SH-SY5Y (cell line): ENCODE measurements around the gene GPBP1.
A peak's percentile ranks its signal among the peaks of the same experiment; 100 is the strongest.

ENCODE experiments used
- GATA2 ChIP-seq: IDR thresholded peaks from 2 replicates; pipeline ENCODE4 v1.6.1; 2011; ENCODE audit warnings: mild to moderate bottlenecking, low read depth, low read length
- GATA3 ChIP-seq: IDR thresholded peaks from 2 replicates; pipeline ENCODE4 v1.6.1; 2011; ENCODE audit warnings: low read depth, mild to moderate bottlenecking, low read length, moderate library complexity

Gene GPBP1, protein sequence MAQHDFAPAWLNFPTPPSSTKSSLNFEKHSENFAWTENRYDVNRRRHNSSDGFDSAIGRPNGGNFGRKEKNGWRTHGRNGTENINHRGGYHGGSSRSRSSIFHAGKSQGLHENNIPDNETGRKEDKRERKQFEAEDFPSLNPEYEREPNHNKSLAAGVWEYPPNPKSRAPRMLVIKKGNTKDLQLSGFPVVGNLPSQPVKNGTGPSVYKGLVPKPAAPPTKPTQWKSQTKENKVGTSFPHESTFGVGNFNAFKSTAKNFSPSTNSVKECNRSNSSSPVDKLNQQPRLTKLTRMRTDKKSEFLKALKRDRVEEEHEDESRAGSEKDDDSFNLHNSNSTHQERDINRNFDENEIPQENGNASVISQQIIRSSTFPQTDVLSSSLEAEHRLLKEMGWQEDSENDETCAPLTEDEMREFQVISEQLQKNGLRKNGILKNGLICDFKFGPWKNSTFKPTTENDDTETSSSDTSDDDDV

GRCh38 chr5:57173319-57174127 lies at the start of gene GPBP1:
Gene GPBP1, plus strand, starts transcription at chr5:57174059. Its CDS starts 40,072 bp downstream, at chr5:57214131.
- TF ChIP-seq GATA2 (no peak), GATA3 (no peak)

- TF ChIP-seq GATA2 (no peak), GATA3 (no peak)
These were observed 45.5 kb upstream of the GPBP1 start for GRCh38 chr5:57128325-57128724.

DNA sequence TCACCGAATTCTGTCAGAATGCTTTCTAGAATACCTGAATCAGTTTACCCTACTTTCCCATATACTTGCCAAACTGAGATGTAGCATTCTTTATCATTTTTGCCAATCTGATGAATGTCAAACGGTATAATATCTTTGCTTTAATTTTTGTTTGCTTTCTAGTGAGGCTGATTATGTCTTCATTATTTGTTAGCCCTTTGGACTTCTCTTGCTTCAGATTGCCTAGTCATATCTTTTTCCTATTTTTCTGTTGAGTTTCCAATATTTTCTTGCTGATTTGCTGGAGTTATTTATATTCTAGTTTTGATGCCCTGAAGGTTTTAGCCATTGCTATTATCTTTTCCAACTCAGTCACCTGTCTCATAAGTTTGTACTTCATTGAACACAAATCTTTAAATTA lies 40.3 kb upstream of the GPBP1 start:
- TF ChIP-seq GATA3: no peak
- TF ChIP-seq GATA2: no peak

- TF ChIP-seq GATA2 (no peak), GATA3 (no peak)
These were observed 36.5 kb upstream of the GPBP1 start for GRCh38 chr5:57137401-57137800.

DNA sequence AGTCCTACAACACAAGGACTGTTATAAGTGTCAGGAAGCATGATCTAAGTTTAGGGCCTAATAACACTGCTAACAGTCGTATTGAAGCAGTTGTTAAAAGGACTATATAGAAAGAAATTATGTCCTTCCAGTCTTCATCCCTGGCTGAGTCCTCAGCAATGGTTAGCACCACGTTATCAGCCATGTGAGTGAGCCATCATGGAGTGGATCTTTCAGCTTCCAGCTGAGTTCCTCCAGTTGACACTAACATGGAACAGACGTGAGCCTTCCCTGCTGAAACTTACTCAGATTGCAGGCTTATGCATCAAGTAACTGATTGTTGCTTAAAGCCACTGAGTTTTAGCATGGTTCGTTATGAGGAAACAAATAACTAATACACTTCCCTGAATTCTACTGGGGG lies 21.5 kb upstream of the GPBP1 start:
- no peak for TF ChIP-seq GATA2
- TF ChIP-seq GATA3: no peak

DNA sequence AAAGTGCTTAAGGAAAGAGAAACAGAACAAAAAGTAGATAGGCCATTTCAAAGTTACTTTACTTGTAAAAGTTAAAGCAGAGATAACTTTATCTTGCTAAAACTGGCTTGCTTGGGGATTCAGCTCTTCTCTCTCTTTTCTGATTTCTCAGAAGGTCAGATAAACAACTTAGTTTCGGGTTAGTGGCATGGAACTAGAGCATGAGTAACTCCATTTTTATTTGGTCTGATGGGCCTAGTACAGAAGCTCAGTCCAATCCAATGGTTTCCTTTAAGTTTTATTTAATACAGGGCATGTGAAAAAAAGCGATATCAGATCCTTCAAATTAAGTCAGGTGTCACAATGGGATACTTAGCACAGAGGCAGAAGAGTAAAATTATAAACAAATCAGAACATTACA lies 18.8 kb upstream of the GPBP1 start:
- no peak for TF ChIP-seq GATA3
- no peak for TF ChIP-seq GATA2

- TF ChIP-seq GATA2 (no peak), GATA3 (no peak)
These were observed 16.7 kb upstream of the GPBP1 start for GRCh38 chr5:57157131-57157530.

- TF ChIP-seq GATA2: no peak
These were observed 16.2 kb upstream of the GPBP1 start for GRCh38 chr5:57157666-57158065.

DNA sequence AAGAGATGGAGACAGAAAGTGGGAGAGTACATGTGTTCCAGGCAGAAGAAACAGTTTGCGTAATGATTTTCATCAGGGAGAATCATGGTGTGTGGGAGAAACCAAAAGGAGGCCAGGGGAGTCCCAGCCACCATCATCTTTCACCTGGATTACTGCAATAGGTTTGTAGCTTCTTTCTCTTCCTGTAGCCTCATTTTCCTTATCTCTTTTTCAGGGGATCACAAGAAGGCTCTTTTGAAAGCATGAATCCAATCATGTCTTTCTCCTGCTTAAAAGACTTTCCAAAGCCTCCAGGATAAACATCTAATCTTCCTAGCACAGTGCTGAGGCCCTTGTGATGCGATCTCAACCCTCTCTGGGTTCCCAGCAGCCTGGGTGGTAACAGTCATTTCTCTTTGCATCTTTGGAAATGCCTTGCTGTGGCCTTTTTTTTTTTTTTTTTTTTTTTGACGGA lies 10.3 kb upstream of the GPBP1 start:
- TF ChIP-seq GATA2: no peak
- no peak for TF ChIP-seq GATA3

DNA sequence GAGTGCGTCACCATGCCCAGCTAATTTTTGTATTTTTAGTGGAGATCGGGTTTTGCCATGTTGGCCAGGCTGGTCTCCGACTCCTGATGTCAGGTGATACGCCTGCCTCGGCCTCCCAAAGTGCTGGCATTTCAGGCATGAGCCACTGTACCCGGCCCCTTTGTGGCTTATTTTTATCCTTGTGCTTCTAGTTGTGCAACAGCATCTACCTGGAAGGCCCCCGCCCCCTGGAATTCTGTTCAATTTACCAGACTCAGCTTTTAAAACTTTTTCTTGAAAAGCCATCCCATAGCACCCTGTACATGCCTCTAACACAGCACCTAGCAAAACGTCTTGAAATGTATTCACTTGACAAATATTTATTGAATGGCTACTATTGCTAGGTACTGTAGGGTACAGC lies 9.7 kb upstream of the GPBP1 start:
- TF ChIP-seq GATA3 (no peak), GATA2 (no peak)

- TF ChIP-seq GATA2 (no peak), GATA3 (no peak)
These were observed 7.6 kb upstream of the GPBP1 start for GRCh38 chr5:57166276-57166675.

DNA sequence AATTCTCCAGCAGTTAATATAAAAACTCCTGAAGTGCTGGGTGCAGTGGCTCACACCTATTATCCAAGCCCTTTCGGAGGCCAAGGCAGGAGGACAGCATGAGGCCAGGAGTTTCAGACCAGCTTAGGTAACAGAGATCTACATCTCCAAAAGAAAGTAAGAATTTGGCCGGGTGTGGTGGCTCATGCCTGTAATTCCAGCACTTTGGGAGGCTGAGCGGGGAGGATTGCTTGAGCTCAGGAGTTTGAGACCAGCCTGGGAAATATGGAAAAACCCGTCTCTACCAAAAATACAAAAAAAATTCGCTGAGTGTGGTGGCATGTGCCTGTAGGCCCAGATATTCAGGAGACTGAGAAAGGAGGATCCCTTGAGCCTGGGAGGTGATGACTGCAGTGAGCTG lies 6.7 kb upstream of the GPBP1 start:
- TF ChIP-seq GATA3 (no peak), GATA2 (no peak)

DNA sequence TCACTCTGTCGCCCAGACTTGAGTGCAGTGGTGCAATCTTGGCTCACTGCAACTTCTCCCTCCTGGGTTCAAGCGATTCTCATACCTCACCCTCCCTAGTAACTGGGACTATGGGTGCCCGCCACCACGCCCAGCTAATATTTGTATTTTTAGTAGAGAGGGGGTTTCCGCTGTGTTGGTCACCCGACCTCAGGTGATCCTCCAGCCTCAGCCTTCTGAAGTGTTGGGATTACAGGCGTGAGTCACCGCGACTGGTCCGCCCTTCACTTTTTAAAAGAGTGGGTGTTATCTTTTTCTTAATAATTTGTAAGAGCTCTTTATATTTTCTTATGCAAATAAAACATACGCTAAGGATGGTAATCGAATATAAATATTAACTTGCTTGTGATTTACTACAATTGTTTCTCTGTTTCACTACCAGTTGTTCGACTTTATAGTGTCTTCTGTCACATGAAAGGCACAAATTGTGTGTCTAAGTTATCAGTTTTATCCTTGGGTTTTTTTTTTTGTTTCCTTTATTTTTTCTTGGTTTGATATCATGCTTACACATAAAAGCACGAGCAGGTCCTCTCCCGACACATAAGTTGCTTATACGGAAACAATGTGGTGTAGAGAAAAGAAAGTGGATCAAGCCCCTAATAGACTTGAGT lies 1.9 kb upstream of the GPBP1 start:
- TF ChIP-seq GATA2 (no peak), GATA3 (no peak)

GRCh38 chr5:57172466-57173318 lies 1.2 kb upstream of the GPBP1 start:
- TF ChIP-seq GATA2 (peak; percentile 21; the same call in 1 of the 2 replicates), GATA3 (no peak)
